NCI-H446 (cell line): ENCODE results near the gene MVK.

Experiments
- DNase-seq, 2 experiments: peaks; one replicate each; lab custom pipeline; 2025; lab: John Stamatoyannopoulos, UW

The MVK gene

GRCh38 chr12:109631751-109632150, 58.2 kb downstream of the MVK start:
- no peak for DNase-seq

GRCh38 chr12:109632342-109632741, 58.7 kb downstream of the MVK start:
- DNase-seq, result no peak

- DNase-seq, result no peak
These were observed 62.1 kb downstream of the MVK start for GRCh38 chr12:109635717-109636116.

GRCh38 chr12:109637348-109637747, 63.8 kb downstream of the MVK start:
- DNase-seq, result no peak

- DNase-seq, result no peak
These were observed 64.4 kb downstream of the MVK start for GRCh38 chr12:109637996-109638395.

GRCh38 chr12:109638735-109639134, 65.1 kb downstream of the MVK start:
- DNase-seq, result no peak

- no peak for DNase-seq
These were observed 65.7 kb downstream of the MVK start for GRCh38 chr12:109639151-109639872.

- DNase-seq, result no peak
These were observed 67.4 kb downstream of the MVK start for GRCh38 chr12:109640961-109641360.

- DNase-seq, result no peak
These were observed 67.8 kb downstream of the MVK start for GRCh38 chr12:109641422-109641821.

- no peak for DNase-seq
These were observed 69.0 kb downstream of the MVK start for GRCh38 chr12:109642506-109643132.

GRCh38 chr12:109645194-109645593, 71.6 kb downstream of the MVK start:
- DNase-seq, result no peak

GRCh38 chr12:109645708-109646107, 72.1 kb downstream of the MVK start:
- no peak for DNase-seq
